ENCODE data around the gene PKD1. TPM values are rescaled to one million over a fixed set of nuclear protein-coding genes. Genes with fewer than 3 reads are reported as not detected.

Gene PKD1
- total RNA-seq, 1 experiment from 2014 or later, result 60.4 TPM

GRCh38 chr16:2042171-2042985 is 93.3 kb downstream of the PKD1 start:
- Histone ChIP-seq H3K4me3 (no peak overlapping the region), H3K4me1 (replicated peaks) (peaks cover 62% of the 10 kb centered on the region), H3K27ac (no peak overlapping the region), H3K36me3 (peaks cover 44% of the 10 kb centered on the region), H3K9me3 (replicated peaks) (no peaks in the 10 kb centered on the region), H3K27me3 (replicated peaks) (no peaks in the 10 kb centered on the region)
- DNase-seq (ENCODE audit: low read depth in 1 of 2, low spot score in 2 of 2), result no peak

DNA sequence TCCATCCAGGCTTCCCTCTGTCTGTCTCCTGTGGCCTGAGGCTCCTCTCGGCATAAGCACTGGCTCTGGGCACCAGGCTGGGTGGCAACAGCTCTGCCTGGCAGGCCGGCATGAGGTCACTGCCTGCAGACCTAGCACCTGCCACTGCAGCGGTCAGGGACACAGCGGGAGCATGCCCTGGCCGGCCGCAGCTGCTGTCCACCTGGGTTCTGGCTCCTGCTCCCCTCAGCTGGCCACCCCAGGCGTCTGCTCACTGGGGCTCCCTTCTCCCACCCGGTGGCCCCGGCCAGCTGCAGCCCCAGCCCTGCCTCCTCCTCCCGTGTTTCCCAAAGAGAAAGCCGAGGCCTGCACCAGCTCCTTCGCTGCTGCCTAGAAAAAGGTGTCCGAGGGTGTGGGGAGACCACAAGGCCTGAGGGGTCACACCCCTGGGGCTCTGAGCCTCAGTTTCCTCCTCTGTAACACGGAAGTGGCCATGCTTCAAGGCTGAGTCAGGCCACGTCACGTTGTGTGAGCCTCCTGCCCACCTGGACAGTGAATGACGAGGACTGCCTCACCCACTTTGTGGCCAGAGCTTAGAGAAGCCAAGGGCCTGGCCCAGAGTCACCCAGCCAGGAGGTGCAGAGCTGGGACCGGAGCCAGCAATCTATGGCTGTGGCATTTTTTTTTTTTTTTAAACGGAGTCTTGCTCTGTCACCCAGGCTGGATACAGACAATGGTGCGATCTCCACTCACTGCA is 94.7 kb downstream of the PKD1 start:
- H3K27me3 ChIP-seq (replicated peaks), result no peaks in the 10 kb centered on the region
- H3K4me1 ChIP-seq (replicated peaks), result peaks cover 62% of the 10 kb centered on the region
- peak overlapping the region; percentile 60; the same call in 1 of the 2 replicates for H3K27ac ChIP-seq
- no peak for DNase-seq (ENCODE audit: low read depth in 1 of 2, low spot score in 2 of 2)
- no peak overlapping the region for H3K4me3 ChIP-seq
- H3K36me3 ChIP-seq, result peaks cover 58% of the 10 kb centered on the region
- no peaks in the 10 kb centered on the region for H3K9me3 ChIP-seq (replicated peaks)

- Histone ChIP-seq H3K36me3 (peaks cover 55% of the 10 kb centered on the region), H3K27me3 (replicated peaks) (no peaks in the 10 kb centered on the region), H3K4me1 (replicated peaks) (peaks cover 69% of the 10 kb centered on the region), H3K27ac (peak overlapping the region; percentile 60), H3K4me3 (no peak overlapping the region), H3K9me3 (replicated peaks) (no peaks in the 10 kb centered on the region)
- DNase-seq (ENCODE audit: low read depth in 1 of 2, low spot score in 2 of 2), result no peak
Measured at GRCh38 chr16:2040041-2040786, 95.5 kb downstream of the PKD1 start.

DNA sequence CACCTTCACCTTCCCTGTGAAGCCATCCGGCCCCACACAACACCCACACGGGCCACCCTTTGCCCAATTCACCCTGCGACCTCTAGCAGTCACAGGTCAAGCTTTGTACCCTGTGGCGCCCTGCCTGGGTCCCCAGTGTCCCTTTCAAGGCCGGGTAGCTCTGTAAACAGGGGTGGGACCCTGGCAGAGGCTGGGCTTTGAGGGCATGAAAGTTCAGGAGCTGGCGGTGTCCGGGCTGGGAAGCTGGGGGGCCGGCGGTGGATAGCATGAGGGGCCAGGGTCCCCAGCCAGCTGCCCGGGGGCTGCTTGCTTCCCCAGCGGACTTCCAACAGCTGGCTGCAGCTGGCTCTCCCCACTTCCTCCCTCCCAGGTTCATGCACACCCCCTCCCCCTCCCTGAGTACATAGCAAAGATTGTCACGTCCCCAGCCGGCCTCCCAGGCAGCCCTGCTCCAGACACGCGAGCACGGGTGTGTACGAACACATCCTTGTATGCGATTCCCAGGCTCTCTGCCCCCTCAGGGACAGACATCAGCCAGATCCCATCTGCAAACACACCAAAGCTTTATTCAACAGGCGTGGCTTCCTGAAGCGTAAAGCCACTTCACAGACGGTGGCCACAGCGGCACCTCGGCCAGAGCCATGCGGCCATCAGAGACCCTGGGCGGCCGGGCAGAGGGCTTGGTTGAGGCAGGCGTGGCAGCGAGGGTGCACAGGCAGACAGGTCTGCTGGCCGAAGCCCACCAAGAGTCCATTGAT is 96.2 kb downstream of the PKD1 start:
- peak; percentile 84 to 95 for DNase-seq (ENCODE audit: low read depth in 1 of 2, low spot score in 2 of 2)
- H3K4me1 ChIP-seq (replicated peaks), result peaks cover 75% of the 10 kb centered on the region
- peak overlapping the region; percentile 60 for H3K27ac ChIP-seq
- peaks cover 60% of the 10 kb centered on the region for H3K36me3 ChIP-seq
- no peaks in the 10 kb centered on the region for H3K27me3 ChIP-seq (replicated peaks)
- H3K4me3 ChIP-seq, result no peak overlapping the region
- H3K9me3 ChIP-seq (replicated peaks), result no peaks in the 10 kb centered on the region

Other genes with a start within 250 kb of the PKD1 start
- not detected in 2 replicates for gene HS3ST6, start 217.5 kb downstream of the PKD1 start, total RNA-seq (2014; rRNA removed; shearing (Covaris generic))
- gene MSRB1, start 192.7 kb downstream of the PKD1 start, total RNA-seq (2014; rRNA removed; shearing (Covaris generic)), result 13.9 and 21.3 TPM in 2 replicates
- not detected in 2 replicates for gene RPL3L, start 181.2 kb downstream of the PKD1 start, total RNA-seq (2014; rRNA removed; shearing (Covaris generic))
- gene NDUFB10, start 176.4 kb downstream of the PKD1 start, total RNA-seq (2014; rRNA removed; shearing (Covaris generic)), result 273 and 292 TPM in 2 replicates
- 2,199 and 2,611 TPM in 2 replicates for gene RPS2, start 171.1 kb downstream of the PKD1 start, total RNA-seq (2014; rRNA removed; shearing (Covaris generic))
- gene RNF151, start 169.0 kb downstream of the PKD1 start, total RNA-seq (2014; rRNA removed; shearing (Covaris generic)), result not detected in 2 replicates
- 68.0 and 156 TPM in 2 replicates for gene TBL3, start 163.8 kb downstream of the PKD1 start, total RNA-seq (2014; rRNA removed; shearing (Covaris generic))
- gene NOXO1, start 154.4 kb downstream of the PKD1 start, total RNA-seq (2014; rRNA removed; shearing (Covaris generic)), result 0.16 TPM in 1 of 2 replicates, not detected in the other
- gene GFER, start 151.7 kb downstream of the PKD1 start, total RNA-seq (2014; rRNA removed; shearing (Covaris generic)), result 26.9 and 31.8 TPM in 2 replicates
- 1.8 and 7.3 TPM in 2 replicates for gene SYNGR3, start 145.9 kb downstream of the PKD1 start, total RNA-seq (2014; rRNA removed; shearing (Covaris generic))
- 13.5 and 20.4 TPM in 2 replicates for gene ZNF598, start 126.1 kb downstream of the PKD1 start, total RNA-seq (2014; rRNA removed; shearing (Covaris generic))
- gene NPW, start 116.1 kb downstream of the PKD1 start, total RNA-seq (2014; rRNA removed; shearing (Covaris generic)), result not detected in 2 replicates
- gene NHERF2, start 109.0 kb downstream of the PKD1 start, total RNA-seq (2014; rRNA removed; shearing (Covaris generic)), result 50.2 and 57.3 TPM in 2 replicates
- 33.9 and 59.3 TPM in 2 replicates for gene NTHL1, start 88.1 kb downstream of the PKD1 start, total RNA-seq (2014; rRNA removed; shearing (Covaris generic))
- gene TSC2, start 87.9 kb downstream of the PKD1 start, total RNA-seq (2014; rRNA removed; shearing (Covaris generic)), result 36.9 and 51.9 TPM in 2 replicates
- 0.16 TPM in 1 of 2 replicates, not detected in the other for gene RAB26, start 12.7 kb upstream of the PKD1 start, total RNA-seq (2014; rRNA removed; shearing (Covaris generic))
- gene TRAF7, start 19.9 kb upstream of the PKD1 start, total RNA-seq (2014; rRNA removed; shearing (Covaris generic)), result 26.4 and 39.5 TPM in 2 replicates
- not detected in 2 replicates for gene CASKIN1, start 60.7 kb upstream of the PKD1 start, total RNA-seq (2014; rRNA removed; shearing (Covaris generic))
- 25.3 and 34.1 TPM in 2 replicates for gene MLST8, start 69.6 kb upstream of the PKD1 start, total RNA-seq (2014; rRNA removed; shearing (Covaris generic))
- gene BRICD5, start 75.0 kb upstream of the PKD1 start, total RNA-seq (2014; rRNA removed; shearing (Covaris generic)), result 0.88 and 4.6 TPM in 2 replicates
- gene PGP, start 78.9 kb upstream of the PKD1 start, total RNA-seq (2014; rRNA removed; shearing (Covaris generic)), result 37.8 and 47.1 TPM in 2 replicates
- gene E4F1, start 87.7 kb upstream of the PKD1 start, total RNA-seq (2014; rRNA removed; shearing (Covaris generic)), result 44.7 and 47.6 TPM in 2 replicates
- 1.4 TPM in 2 replicates for gene DNASE1L2, start 100.5 kb upstream of the PKD1 start, total RNA-seq (2014; rRNA removed; shearing (Covaris generic))
- 80.2 and 93.3 TPM in 2 replicates for gene ECI1, start 115.7 kb upstream of the PKD1 start, total RNA-seq (2014; rRNA removed; shearing (Covaris generic))
- 122 and 164 TPM in 2 replicates for gene RNPS1, start 132.2 kb upstream of the PKD1 start, total RNA-seq (2014; rRNA removed; shearing (Covaris generic))
- gene ABCA3, start 204.8 kb upstream of the PKD1 start, total RNA-seq (2014; rRNA removed; shearing (Covaris generic)), result 0.06 TPM in 1 of 2 replicates, not detected in the other